GM12878 (cell line): ENCODE measurements around the gene SEC11A.

ENCODE experiments used
- BRCA1 ChIP-seq: IDR thresholded peaks from 2 replicates; pipeline ENCODE4 v1.6.1; 2011; ENCODE audit warnings: low read depth, low read length, improper control_type of control experiment
- POLR2A ChIP-seq: IDR thresholded peaks from 2 replicates; pipeline ENCODE4 v1.6.1; 2011; ENCODE audit warnings: low read depth, mild to moderate bottlenecking, low read length
- TF ChIP-seq, protein P1 (sequence below), 3 experiments: IDR thresholded peaks in 2 of 3; conservative IDR thresholded peaks in 1 of 3; 2 replicates each; pipeline ENCODE4 v1.5.1; 2011; ENCODE audit warnings: low read depth in 3 of 3, low read length in 3 of 3, mild to moderate bottlenecking in 3 of 3, control low read depth in 2 of 3, moderate library complexity in 2 of 3, inconsistent platforms in 1 of 3, mixed read lengths in 1 of 3; ENCODE audit not compliant: control insufficient read depth in 2 of 3, insufficient read depth in 1 of 3; ENCODE audit errors: extremely low read depth in 1 of 3

DNA sequence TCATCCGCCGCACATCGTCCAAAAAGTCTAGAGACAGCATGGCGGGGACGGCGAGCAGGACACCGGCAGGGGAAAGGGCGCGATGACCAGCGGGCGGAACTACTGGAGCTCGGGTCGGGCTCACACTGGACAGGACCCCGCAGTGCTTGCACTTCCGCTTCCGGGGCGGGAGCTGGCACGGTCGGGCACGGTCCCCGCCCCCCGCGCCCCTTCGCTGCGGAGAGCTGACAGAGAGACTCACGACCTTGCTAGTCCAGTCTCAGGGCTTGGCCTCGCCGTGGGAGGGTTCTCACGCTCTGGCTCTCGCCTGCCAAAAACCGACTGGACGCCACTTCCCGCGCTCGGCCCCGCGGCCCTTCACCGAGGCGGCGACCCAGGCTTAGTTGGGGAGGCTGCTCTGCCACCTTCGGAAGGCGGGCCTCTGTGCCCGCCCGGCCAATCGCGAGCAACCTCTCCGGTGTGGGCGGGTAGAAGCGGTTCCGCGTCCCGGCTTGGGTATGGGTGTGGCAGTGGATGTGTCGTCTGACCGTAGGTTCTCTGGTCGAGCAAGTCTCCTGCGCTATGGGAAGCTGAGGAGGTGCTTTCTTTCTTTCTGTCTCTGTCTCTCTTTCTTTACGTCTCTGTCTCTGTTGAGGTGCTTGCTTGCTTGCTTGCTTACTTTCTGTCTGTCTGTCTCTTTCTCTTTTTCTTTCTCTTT lies at the start of gene SEC11A:
- TF ChIP-seq, protein P1, sequence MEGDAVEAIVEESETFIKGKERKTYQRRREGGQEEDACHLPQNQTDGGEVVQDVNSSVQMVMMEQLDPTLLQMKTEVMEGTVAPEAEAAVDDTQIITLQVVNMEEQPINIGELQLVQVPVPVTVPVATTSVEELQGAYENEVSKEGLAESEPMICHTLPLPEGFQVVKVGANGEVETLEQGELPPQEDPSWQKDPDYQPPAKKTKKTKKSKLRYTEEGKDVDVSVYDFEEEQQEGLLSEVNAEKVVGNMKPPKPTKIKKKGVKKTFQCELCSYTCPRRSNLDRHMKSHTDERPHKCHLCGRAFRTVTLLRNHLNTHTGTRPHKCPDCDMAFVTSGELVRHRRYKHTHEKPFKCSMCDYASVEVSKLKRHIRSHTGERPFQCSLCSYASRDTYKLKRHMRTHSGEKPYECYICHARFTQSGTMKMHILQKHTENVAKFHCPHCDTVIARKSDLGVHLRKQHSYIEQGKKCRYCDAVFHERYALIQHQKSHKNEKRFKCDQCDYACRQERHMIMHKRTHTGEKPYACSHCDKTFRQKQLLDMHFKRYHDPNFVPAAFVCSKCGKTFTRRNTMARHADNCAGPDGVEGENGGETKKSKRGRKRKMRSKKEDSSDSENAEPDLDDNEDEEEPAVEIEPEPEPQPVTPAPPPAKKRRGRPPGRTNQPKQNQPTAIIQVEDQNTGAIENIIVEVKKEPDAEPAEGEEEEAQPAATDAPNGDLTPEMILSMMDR (IDR thresholded peaks at IDR 0.05 in 2 of 3, conservative IDR thresholded peaks at IDR 0.05 in 1 of 3; ENCODE audit: control insufficient read depth in 2 of 3, extremely low read depth in 1 of 3, insufficient read depth in 1 of 3, low read depth in 3 of 3, low read length in 3 of 3), result no peak
- TF ChIP-seq BRCA1 (no peak), POLR2A (peak; percentile 92)
